Measurements from ENCODE around the gene CNTN2. TPM values are rescaled to one million over a fixed set of nuclear protein-coding genes. Genes with fewer than 3 reads are reported as not detected.

Gene CNTN2, protein sequence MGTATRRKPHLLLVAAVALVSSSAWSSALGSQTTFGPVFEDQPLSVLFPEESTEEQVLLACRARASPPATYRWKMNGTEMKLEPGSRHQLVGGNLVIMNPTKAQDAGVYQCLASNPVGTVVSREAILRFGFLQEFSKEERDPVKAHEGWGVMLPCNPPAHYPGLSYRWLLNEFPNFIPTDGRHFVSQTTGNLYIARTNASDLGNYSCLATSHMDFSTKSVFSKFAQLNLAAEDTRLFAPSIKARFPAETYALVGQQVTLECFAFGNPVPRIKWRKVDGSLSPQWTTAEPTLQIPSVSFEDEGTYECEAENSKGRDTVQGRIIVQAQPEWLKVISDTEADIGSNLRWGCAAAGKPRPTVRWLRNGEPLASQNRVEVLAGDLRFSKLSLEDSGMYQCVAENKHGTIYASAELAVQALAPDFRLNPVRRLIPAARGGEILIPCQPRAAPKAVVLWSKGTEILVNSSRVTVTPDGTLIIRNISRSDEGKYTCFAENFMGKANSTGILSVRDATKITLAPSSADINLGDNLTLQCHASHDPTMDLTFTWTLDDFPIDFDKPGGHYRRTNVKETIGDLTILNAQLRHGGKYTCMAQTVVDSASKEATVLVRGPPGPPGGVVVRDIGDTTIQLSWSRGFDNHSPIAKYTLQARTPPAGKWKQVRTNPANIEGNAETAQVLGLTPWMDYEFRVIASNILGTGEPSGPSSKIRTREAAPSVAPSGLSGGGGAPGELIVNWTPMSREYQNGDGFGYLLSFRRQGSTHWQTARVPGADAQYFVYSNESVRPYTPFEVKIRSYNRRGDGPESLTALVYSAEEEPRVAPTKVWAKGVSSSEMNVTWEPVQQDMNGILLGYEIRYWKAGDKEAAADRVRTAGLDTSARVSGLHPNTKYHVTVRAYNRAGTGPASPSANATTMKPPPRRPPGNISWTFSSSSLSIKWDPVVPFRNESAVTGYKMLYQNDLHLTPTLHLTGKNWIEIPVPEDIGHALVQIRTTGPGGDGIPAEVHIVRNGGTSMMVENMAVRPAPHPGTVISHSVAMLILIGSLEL
- not detected in 2 replicates for total RNA-seq

DNA sequence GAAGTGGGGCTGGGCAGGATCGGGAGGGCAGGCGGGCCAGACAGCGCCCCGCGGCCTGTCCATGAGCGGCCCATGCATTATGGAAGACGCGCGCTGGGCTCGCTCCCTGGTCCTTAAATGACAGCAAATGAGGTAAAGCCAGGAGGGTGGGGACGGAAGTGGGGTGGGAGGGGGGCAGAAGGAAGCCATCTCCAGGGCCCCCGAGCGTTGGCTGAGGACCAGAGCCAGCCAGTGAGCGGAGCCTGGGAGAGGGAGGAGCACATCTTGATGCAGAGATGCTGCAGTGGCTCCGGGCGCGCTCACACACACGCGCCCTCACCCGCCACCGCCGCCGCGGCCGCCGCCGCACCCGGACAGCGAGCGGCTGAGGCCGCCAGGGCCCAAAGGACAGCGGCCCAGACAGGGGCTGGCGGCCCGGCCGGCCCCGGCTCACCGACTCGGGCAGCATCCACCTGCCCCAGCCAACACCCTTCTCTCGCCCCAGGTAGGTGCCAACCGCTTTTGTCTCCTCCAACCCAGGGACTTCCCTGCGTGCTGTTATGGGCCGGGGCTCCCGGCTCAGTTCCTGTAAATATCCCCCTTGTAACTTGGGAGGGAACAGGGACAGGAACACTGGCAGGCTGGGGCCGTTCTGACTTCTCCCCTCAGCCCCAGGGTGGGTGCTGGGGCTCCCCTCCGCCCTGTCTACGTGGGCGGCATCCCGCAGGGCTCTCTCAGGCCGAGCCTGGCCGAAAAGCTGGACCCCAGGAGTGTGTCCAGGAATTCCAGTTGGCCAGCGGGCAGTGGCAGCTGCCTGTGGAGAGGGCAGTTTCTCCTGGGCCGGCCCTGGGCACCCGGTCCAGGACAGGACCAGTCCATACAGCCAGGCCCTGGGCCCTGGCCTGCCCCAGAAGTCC is at the start of gene CNTN2:
CNTN2 (plus strand) TSS at position 302 of the 896 bp plus-strand sequence. CDS start 9,974 bp downstream, outside the sequence.
- no peak for DNase-seq (ENCODE audit: extremely low read depth, low read depth, low spot score)

DNA sequence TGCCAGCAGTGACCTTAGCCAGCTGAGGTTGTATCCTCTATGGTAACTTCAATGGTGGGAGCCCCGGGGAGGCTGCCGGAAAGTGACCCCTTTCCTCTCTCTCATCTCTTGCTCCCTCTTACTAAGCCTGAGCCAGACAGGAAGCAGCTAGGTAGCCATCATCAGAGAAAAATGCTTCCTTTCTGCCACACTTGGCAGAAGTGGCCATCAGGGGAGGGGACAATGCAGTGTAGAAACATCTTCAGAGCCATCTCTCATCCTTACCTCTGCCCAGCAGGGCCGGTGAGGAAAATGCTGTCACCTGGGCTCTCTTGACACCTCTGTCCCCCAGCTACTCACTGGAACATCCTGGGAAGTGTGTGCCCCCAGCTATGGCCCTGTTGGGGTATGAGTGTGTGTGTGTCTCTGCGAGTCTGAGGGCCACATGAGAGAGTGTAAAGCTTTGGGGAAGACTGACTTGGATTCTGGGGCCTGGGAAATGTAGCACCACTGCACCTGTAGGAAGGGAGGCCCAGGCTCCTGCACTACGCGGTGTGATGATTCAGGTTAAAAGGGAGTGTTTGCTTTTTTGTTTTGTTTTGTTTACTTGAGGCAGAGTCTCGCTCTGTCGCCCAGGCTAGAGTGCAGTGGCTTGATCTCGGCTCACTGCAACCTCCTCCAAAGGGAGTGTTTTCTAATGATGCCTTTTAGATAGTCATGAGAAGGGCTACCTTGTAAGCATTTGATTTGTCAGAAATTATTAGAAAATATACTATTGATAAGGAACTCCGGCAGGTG is 48.7 kb upstream of the CNTN2 start:
- no peak for DNase-seq (ENCODE audit: extremely low read depth, low read depth, low spot score)

DNA sequence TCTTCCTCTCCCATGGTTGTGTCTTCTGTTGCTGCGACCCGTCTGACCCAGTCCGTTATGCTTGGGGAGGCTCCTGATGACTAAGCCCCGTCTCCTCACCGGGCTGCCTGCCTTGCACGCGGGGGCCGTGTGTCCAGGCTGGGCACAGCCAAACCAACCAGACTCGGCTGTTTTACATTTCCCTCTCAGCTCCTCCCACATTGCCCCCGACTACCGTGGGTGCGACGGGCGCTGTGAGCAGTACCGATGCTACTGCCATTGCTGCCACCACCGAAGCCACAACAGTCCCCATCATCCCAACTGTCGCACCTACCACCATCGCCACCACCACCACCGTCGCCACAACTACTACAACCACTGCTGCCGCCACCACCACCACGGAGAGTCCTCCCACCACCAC is 46.0 kb upstream of the CNTN2 start:
- DNase-seq (ENCODE audit: extremely low read depth, low read depth, low spot score) = no peak

DNA sequence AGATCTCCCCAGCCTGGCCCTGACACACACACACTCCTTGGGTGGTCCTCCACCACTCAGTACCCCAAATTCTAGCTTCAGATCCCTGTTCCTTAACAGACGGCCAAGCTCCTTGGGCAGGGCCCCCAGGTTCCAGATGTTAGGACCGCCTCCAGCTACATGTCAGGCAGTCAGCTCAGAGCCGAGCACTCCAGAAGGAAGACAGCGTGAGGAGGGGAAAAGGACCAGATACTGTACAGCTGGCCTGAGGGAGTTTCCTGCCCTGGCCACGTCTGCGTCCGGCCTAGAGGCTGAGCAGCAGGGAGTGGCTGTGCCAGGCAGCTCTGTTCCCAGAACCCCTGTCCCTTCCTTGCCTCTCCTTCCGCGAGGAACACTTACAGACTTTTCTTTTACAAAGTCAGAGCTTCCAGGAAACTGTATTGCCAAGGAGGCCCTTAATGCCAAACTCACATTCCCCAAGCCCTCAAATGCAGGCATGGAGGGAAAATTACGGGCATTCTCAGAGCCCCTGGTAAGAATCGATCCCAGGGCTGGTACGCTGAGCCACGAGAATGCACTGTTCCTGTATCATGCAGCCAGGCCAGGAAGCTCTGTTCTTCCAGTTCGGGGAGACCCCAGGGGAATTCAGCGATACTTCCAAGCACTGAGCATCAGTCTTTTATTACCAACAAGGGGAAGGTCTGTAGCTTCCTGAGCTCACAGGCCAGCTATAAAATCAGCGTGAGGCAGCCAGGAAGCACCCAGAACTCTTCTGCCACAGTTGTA is 45.2 kb upstream of the CNTN2 start:
- no peak for DNase-seq (ENCODE audit: extremely low read depth, low read depth, low spot score)

DNA sequence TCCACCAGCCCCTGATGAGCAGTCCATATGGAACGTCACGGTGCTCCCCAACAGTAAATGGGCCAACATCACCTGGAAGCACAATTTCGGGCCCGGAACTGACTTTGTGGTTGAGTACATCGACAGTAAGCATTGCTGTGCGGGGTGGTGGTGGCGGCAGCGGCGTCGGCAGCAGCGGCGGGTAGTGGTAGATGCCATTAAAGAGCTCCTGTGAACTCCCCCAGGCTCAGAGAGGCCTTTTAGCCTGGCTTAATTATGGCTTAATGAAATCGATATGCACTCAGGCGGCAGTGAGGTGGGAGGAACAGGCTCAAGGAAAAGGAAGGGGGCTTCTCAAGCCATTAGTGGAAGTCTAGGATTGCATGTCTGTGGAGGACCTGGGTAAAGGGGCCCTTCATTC is 41.9 kb upstream of the CNTN2 start:
- DNase-seq (ENCODE audit: extremely low read depth, low read depth, low spot score) = no peak

DNA sequence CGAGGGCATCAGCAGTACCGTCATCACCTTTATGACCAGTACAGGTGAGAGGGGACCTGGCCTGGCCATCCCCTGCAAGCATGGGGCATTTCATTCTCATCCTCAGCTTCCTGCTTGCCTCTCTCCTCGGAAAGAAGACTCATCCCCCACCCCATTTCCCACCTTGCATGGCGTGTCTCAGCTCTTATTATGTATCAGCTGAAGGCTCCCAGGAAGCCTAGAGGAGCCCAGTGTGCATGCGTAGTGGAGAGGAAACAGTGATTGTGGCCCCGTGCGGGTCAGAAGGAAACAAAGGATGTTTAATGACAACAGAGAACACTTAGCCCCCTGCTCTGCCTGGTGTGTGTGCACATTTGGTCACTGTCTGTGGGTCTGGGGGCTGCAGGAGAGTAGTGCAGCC is 40.3 kb upstream of the CNTN2 start:
- DNase-seq (ENCODE audit: extremely low read depth, low read depth, low spot score) = no peak

DNA sequence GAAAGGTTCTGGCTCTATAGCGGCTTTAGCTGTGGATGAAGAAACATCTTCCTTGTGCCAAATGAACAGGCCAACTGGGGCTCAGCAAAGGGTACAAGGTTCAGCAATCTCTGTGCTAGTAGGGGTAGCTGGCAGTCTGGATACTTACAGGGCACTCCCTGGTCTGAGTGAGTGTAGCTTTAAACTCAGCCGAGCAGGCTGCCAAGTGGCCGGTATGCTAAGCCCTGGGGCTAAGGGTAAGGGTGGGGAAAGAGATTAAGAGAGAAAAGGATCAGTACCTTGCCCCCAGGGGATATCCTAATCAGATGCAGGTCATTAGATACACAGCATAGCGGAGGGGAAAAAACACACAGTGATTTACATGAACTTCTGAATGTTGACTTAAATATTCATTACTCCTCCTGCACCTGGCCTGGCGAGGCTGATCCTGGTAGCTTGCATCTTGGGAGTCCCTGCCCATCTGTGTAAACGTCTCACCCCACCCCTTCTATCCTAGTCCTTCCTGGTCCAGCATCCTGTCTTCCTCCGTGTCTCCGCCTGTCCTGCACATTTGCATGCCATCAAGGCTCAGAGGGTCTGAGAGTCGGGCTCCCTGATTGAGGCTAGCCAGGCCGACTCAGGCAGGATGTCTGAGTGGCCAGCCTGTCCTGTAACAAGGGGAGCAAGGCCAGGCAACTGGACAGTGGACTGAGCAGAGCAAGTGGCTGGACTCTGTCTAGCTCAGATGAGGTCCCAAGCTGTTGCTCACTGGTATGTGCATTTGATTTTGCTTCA is 39.5 kb upstream of the CNTN2 start:
- no peak for DNase-seq (ENCODE audit: extremely low read depth, low read depth, low spot score)

DNA sequence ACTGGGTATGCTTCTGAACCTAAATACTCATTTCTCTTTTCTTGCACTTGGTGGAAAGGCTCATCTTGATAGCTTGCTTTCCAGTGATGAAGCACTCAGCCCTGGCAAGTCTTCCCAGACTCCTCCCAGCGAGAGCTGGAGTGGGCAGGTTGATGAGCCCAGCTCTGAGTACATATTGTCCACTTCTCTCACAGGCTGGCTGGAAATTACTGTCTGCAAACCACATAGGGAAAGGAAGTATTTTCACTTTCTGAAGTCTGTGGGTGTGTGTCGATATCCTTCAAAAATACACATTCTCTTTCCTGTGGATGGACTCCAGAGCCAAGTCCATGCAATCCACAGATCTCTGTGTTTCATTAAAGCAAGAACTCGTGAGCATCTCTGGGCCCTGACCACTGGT is 38.7 kb upstream of the CNTN2 start:
- DNase-seq (ENCODE audit: extremely low read depth, low read depth, low spot score) = no peak

DNA sequence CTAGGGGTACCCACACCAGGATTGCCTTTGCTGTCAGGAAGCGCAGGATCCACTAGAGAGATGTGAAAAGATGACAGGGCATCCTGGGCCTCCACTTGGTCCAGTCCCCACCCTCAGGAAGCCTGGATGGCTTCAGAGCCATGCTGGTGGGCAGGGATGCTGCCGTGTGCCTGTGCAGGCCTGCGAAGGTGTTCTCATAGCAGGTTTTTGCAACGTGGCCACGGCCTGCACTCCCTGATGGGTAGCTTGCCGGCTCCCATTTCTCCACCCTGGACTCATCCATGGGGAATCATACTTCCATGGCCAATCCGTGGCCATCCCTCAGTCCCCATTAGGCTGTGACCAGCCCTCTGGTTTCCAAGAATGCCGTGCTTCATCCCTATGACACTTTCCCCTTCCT is 34.1 kb upstream of the CNTN2 start:
- DNase-seq (ENCODE audit: extremely low read depth, low read depth, low spot score) = no peak

DNA sequence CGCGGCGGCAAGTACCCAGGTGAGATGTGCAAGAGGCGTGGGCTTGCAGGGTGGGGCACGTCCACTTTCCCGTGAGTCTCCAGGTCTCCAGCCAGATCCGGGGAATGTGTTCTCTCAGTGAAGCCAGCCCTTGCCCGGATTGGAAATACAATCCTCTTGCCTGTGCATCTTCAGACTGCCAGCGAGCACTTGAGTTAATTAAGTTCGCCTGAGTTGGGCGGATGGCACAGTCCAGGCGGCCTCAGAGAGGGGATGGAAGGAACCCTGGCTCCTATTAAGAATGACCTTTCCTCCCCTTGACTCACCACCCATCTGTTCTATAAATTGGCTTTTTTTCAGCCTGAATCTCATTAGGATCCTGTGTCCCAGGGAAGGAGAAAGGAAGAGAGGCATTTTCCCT is 33.3 kb upstream of the CNTN2 start:
- no peak for DNase-seq (ENCODE audit: extremely low read depth, low read depth, low spot score)

DNA sequence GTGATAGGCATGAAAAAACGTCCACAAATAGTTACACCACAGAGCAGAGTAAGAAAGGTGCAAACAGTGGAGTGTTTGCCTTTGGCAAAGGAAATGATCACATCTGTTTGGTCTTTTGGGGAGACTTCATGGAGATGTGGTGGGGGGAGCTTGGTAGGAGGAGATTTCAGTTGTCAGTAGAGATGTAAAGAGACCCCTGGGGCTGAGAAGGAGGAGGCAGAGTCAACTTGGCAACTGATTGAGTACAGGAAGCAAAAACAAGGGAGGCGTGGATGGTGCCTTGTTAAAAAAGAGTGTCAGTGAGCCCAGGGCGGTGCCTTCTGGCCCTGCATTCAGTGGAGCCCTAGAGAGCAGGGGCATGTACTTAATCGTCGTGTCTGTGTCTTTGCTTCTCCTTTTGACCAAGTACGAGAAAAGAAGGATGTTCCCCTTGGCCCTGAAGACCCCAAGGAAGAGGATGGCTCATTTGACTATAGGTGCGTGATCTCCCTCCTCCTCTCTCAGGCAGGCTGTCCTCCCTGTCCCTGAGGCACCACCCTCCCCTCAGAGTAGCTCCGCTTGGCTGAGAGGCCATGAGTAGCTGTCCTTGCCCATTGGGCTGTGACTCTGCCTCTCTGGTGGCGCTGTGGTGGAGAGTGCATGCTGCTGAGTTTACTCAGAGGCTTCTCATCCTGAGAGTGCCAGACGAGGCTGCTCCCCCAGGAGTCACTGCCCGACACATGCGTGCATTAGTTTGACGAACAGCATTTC is 30.4 kb upstream of the CNTN2 start:
- no peak for DNase-seq (ENCODE audit: extremely low read depth, low read depth, low spot score)

DNA sequence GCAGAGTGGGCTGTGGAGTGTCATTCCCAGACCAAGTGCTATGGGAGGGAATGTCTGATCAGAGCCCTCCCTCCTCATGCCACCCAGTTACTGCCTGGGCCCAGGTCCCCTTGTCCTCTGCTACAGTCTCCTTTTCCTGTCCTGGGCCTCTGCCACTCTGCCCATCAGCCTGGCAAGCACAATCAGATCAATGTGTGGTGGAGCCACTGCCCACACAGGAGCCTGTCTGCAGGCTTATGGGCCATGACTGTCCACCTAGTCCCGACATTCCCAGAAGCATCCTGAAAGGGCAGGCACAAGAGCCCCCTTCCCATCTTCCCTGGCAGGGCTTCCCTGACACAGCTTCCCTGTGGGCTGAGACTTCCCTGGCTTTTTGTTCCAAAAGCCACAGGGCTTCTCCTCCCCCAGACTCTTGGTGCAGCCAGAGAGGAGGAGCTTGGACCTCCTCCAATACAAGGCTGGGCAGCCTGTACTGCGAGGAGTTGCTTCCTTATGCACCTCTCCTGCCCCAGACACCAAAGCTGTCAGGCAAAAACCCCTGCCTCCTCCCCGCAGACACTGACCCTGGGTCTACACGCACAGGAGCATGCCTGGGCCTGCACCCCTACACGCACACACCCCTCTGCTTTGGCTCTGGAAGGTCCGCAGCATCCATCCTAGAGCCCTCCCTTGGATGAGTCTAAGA is 29.2 kb upstream of the CNTN2 start:
- DNase-seq (ENCODE audit: extremely low read depth, low read depth, low spot score) = no peak

DNA sequence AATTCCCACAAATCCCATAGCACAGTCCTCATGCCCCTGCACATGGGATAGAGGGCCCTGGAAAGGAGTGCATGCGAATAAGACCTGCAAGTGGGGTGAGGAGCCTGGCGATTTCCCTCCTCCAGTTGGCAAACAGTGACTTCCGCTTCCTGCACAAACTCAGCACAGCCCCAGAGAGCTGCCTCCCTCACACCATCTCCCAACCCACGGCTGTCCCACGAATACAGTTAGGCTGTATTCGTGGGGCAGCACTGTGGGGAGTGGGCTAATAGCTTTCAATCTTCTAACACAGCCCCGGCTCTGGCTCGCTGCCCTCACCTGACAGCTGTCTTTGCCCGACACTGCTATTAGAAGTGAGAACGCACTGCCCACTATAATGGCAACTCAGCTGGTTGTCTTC is 28.2 kb upstream of the CNTN2 start:
- DNase-seq (ENCODE audit: extremely low read depth, low read depth, low spot score) = no peak

DNA sequence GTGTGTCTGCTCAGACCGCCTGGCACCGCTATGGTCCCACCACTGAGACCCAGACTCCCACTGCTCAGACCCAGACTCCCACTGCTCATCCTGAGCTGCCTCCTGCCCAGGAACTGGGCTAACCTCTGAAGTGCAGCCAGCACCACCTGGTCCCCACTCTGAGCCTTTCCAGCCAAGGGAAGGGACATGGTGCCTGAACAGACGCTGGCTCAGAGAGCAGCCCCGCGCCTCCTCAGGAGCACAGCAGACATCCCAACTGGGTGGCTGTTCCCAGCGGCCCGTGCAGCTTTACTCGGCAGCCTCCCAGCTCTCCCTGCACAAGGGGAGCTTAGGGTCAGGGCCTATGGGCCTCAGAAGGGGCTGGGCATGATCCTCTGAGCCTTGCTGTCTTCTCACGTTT is 27.8 kb upstream of the CNTN2 start:
- DNase-seq (ENCODE audit: extremely low read depth, low read depth, low spot score) = no peak

DNA sequence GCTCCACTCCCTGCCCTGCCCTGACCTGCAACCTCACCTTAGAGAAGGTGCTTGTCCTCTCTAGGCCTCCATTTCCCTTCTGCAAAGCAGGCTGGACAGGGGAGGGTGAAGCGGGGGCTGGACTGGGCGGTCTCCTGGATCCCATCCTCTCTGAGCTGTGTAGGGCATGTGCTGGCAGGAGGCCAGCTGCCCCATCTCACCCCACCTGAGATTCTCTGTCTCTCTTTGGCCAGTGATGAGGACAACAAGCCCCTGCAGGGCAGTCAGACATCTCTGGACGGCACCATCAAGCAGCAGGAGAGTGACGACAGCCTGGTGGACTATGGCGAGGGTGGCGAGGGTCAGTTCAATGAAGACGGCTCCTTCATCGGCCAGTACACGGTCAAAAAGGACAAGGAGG is 26.9 kb upstream of the CNTN2 start:
- no peak for DNase-seq (ENCODE audit: extremely low read depth, low read depth, low spot score)

DNA sequence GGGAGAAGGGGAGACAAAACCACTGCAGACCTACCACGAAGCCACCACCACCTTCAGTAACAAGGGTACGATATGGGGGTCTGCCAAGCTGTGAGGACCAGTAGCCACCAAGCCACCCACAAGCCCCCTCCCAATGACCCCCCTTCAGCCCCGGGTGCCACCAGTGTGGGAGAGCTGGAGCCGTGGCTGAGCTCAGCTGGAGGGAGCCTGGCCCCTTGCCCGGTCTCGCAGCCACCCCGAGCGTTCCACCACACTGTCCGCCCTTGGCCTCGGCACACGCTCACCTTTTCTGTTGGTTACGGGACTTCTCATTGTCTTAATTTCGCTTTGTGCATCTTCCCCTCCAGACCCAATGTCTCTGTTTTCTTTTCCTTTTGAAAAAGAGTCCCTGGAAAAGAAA is 26.4 kb upstream of the CNTN2 start:
- no peak for DNase-seq (ENCODE audit: extremely low read depth, low read depth, low spot score)

DNA sequence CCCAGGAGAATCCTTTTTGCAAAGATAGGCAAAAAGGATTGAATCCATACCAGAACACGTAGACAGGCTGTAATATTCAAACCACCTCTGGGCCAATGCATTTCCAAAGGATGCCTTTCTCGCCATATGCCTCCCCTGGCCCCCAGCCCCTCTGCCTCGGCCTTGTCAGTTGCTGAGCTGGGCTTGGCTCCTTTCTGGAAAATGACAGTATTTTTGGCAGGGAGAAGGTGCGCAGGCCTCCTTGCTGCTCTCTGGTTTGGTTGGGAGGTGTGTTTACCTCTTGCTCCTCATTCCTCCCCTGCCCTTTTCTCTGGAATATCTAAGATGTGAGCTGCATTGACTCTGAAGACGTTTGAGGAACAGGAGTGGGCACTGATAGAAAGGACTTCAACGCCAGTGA is 26.0 kb upstream of the CNTN2 start:
- no peak for DNase-seq (ENCODE audit: extremely low read depth, low read depth, low spot score)
